ENCODE results near the gene TAF1C. TPM values are rescaled to one million over a fixed set of nuclear protein-coding genes. Genes with fewer than 3 reads are reported as not detected.
A peak's percentile ranks its signal among the peaks of the same experiment; 100 is the strongest.

The TAF1C gene
- total and polyA plus RNA-seq, 2 experiments from 2014 or later, result 37.2 to 57.4 TPM

DNA sequence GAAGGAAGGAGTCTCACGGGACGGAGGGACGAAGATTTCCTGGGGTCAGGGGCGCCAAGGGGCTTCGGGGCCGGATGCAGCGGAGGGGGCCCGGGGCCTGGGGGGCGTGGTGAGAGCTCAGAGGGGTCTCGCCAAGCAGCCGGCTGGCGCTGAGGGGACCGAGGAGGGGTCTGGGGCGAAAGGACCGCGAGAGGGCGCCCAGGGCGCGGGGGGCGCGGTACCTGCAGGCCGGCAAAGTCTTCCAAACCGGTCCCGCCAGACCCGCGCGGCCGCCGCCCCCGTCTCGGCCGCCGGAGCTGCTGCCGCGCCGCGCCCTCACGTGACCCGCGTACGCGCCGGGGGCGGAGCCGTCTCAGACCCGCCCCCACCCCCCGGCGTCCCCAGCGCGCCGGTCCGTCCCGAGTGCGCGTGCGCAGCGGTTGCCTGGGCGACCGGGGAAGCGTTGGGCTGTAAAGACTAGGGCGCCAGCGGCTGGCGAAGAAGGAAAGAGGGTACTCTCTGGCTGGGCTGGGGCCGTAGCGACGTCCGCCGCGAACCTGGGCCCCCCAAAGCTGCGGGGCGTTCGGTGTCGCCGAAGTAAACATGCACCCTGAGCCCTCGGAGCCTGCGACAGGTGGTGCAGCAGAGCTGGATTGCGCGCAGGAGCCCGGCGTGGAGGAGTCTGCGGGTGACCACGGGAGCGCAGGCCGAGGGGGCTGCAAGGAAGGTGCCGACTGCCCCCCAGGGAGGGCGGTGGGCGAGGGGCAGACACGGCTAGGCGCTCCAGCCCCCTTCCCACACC lies 41.8 kb downstream of the TAF1C start, which contains the start of the genes DNAAF1 and HSDL1:
Gene DNAAF1, plus strand, starts transcription at position 450 of the 781 bp plus-strand sequence. Its CDS starts 133 bp downstream, at position 583.
Gene HSDL1, minus strand, starts transcription at position 319 of the 781 bp plus-strand sequence. CDS start 13,856 bp downstream, outside the sequence.
- no peaks in the 10 kb centered on the region for H3K9me2 ChIP-seq (ENCODE audit: insufficient read depth)
- peak; percentile 91 for DNase-seq (ENCODE audit: low spot score)
- H2AFZ ChIP-seq, result peak within 1 kb of the TSS; percentile 93
- H3K27me3 Mint-ChIP-seq (ENCODE audit: insufficient read depth, low read depth, poor library complexity), result peaks cover 20% of the 10 kb centered on the region
- no peaks in the 10 kb centered on the region for H3K9me3 Mint-ChIP-seq
- H3K36me3 Mint-ChIP-seq (ENCODE audit: low read depth), result peaks cover 6% of the 10 kb centered on the region
- peaks cover 6% of the 10 kb centered on the region; the same call in 1 of the 2 replicates for H3F3A ChIP-seq (replicated peaks; ENCODE audit: low read depth)
- peak within 1 kb of the TSS; percentile 100 for H3K4me3 ChIP-seq
- H3K4me2 ChIP-seq, result peak within 1 kb of the TSS; percentile 97
- peak within 1 kb of the TSS; percentile 69; the same call in 1 of the 2 replicates for H3K27ac ChIP-seq (ENCODE audit: low read depth)
- ATAC-seq, result peak; percentile 75
- peaks cover 20% of the 10 kb centered on the region; the same call in 1 of the 2 replicates for H4K20me1 ChIP-seq (replicated peaks; ENCODE audit: insufficient read depth)
- peak within 1 kb of the TSS; percentile 97 for H3K4me3 Mint-ChIP-seq
- H3K36me3 ChIP-seq (ENCODE audit: insufficient read depth), result no peaks in the 10 kb centered on the region
- peaks cover 12% of the 10 kb centered on the region; the same call in 1 of the 2 replicates for H3K27me3 ChIP-seq (ENCODE audit: insufficient read depth)
- peaks cover 10% of the 10 kb centered on the region for H3K4me1 Mint-ChIP-seq
- peaks cover 10% of the 10 kb centered on the region; the same call in 1 of the 2 replicates for H3K4me1 ChIP-seq (ENCODE audit: insufficient read depth)
- H3K27ac Mint-ChIP-seq, result peak within 1 kb of the TSS; percentile 88
- TF ChIP-seq ZNF114 (CRISPR knock-in tag; IDR thresholded peaks at IDR 0.05), result no peak
- TF ChIP-seq, protein P1, sequence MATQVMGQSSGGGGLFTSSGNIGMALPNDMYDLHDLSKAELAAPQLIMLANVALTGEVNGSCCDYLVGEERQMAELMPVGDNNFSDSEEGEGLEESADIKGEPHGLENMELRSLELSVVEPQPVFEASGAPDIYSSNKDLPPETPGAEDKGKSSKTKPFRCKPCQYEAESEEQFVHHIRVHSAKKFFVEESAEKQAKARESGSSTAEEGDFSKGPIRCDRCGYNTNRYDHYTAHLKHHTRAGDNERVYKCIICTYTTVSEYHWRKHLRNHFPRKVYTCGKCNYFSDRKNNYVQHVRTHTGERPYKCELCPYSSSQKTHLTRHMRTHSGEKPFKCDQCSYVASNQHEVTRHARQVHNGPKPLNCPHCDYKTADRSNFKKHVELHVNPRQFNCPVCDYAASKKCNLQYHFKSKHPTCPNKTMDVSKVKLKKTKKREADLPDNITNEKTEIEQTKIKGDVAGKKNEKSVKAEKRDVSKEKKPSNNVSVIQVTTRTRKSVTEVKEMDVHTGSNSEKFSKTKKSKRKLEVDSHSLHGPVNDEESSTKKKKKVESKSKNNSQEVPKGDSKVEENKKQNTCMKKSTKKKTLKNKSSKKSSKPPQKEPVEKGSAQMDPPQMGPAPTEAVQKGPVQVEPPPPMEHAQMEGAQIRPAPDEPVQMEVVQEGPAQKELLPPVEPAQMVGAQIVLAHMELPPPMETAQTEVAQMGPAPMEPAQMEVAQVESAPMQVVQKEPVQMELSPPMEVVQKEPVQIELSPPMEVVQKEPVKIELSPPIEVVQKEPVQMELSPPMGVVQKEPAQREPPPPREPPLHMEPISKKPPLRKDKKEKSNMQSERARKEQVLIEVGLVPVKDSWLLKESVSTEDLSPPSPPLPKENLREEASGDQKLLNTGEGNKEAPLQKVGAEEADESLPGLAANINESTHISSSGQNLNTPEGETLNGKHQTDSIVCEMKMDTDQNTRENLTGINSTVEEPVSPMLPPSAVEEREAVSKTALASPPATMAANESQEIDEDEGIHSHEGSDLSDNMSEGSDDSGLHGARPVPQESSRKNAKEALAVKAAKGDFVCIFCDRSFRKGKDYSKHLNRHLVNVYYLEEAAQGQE (IDR thresholded peaks at IDR 0.05; ENCODE audit: unreplicated experiment), result no peak
- TF ChIP-seq, protein P2, sequence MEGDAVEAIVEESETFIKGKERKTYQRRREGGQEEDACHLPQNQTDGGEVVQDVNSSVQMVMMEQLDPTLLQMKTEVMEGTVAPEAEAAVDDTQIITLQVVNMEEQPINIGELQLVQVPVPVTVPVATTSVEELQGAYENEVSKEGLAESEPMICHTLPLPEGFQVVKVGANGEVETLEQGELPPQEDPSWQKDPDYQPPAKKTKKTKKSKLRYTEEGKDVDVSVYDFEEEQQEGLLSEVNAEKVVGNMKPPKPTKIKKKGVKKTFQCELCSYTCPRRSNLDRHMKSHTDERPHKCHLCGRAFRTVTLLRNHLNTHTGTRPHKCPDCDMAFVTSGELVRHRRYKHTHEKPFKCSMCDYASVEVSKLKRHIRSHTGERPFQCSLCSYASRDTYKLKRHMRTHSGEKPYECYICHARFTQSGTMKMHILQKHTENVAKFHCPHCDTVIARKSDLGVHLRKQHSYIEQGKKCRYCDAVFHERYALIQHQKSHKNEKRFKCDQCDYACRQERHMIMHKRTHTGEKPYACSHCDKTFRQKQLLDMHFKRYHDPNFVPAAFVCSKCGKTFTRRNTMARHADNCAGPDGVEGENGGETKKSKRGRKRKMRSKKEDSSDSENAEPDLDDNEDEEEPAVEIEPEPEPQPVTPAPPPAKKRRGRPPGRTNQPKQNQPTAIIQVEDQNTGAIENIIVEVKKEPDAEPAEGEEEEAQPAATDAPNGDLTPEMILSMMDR (conservative IDR thresholded peaks at IDR 0.05; ENCODE audit: low read depth in 2 of 2), result peak in 1 of 2 experiments; percentile 33; a peak in 1 of 4 replicates
- peak; percentile 49; the same call in 1 of the 2 replicates for TF ChIP-seq CREB1 (CRISPR knock-in tag; IDR thresholded peaks at IDR 0.05; ENCODE audit: low read depth)
- peak; percentile 64 for TF ChIP-seq POLR2AphosphoS5 (IDR thresholded peaks at IDR 0.05; ENCODE audit: low read depth)
- peaks cover 41% of the 10 kb centered on the region for H3K79me2 ChIP-seq (replicated peaks; ENCODE audit: insufficient read depth)

DNA sequence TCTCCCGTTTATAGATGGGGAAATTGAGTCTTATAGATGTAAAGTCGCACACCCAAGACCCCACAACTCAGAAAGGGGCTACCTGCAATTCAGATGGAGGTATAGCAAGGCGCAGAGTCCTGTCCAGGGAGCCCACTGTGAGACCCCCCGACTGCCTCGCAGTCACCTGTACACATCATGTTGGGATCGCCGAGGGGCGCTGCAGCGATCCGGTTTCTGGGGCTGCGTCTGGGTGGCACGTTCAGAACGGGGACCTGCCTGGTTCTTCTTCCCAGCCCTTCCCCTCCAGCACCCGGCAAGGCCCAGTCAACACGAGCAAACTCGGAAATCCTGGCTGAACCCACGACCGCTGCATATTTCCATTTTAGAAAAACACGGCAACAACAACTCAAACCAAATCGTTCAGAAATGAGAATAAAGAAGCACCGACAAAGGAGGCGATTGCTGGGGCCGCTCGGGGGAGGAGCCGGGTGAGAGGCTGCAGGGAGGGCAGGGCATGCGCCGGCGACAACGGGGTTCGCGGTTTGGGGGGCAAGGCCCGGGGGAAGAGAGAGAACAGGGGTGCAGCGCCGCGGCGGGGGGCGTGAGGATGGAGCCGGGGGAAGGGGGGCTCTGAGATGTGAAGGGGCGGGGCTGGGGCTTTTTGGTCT lies 42.5 kb downstream of the TAF1C start:
- peak overlapping the region; percentile 97 for H3K4me3 Mint-ChIP-seq
- Histone ChIP-seq H3K9me2 (ENCODE audit: insufficient read depth) (no peaks in the 10 kb centered on the region), H3K4me2 (peak overlapping the region; percentile 97), H3K4me1 (ENCODE audit: insufficient read depth) (peaks cover 15% of the 10 kb centered on the region), H3K79me2 (replicated peaks; ENCODE audit: insufficient read depth) (peaks cover 48% of the 10 kb centered on the region), H2AFZ (peak overlapping the region; percentile 93), H3F3A (replicated peaks; ENCODE audit: low read depth) (peaks cover 6% of the 10 kb centered on the region; the same call in 1 of the 2 replicates), H3K4me3 (peak overlapping the region; percentile 100), H3K36me3 (ENCODE audit: insufficient read depth) (no peaks in the 10 kb centered on the region), H4K20me1 (replicated peaks; ENCODE audit: insufficient read depth) (peaks cover 20% of the 10 kb centered on the region; the same call in 1 of the 2 replicates), H3K27ac (ENCODE audit: low read depth) (peak overlapping the region; percentile 69; the same call in 1 of the 2 replicates), H3K27me3 (ENCODE audit: insufficient read depth) (peaks cover 12% of the 10 kb centered on the region; the same call in 1 of the 2 replicates)
- H3K27me3 Mint-ChIP-seq (ENCODE audit: insufficient read depth, low read depth, poor library complexity), result peaks cover 20% of the 10 kb centered on the region
- ATAC-seq, result peak; percentile 29
- peaks cover 6% of the 10 kb centered on the region for H3K36me3 Mint-ChIP-seq (ENCODE audit: low read depth)
- peak; percentile 50 for DNase-seq (ENCODE audit: low spot score)
- H3K9me3 Mint-ChIP-seq, result no peaks in the 10 kb centered on the region
- H3K27ac Mint-ChIP-seq, result peak overlapping the region; percentile 88
- H3K4me1 Mint-ChIP-seq, result peaks cover 17% of the 10 kb centered on the region
- no peak for TF ChIP-seq POLR2AphosphoS5 (IDR thresholded peaks at IDR 0.05; ENCODE audit: low read depth)
- TF ChIP-seq, protein P2 (conservative IDR thresholded peaks at IDR 0.05; ENCODE audit: low read depth in 2 of 2), result peak; percentile 17 to 35; a peak in 2 of 4 replicates

Measured in GM23338 (cell line).